ENCODE data around the gene CHST4. TPM values are rescaled to one million over a fixed set of nuclear protein-coding genes. Genes with fewer than 3 reads are reported as not detected.
A peak's percentile ranks its signal among the peaks of the same experiment; 100 is the strongest.

CHST4 gene
- total RNA-seq, 2 donors from 2014 or later = 1.9 to 3.2 TPM

GRCh38 chr16:71514476-71514875, 11.8 kb upstream of the CHST4 start:
- no peaks in the 10 kb centered on the region for H3K36me3 Mint-ChIP-seq (ENCODE audit: low read depth)
- WGBS, 2 experiments (ENCODE audit: insufficient coverage in 1 of 2, insufficient read length in 1 of 2) = 94 to 100% methylated on average over 6 to 7 of the region's 7 CpGs

DNA sequence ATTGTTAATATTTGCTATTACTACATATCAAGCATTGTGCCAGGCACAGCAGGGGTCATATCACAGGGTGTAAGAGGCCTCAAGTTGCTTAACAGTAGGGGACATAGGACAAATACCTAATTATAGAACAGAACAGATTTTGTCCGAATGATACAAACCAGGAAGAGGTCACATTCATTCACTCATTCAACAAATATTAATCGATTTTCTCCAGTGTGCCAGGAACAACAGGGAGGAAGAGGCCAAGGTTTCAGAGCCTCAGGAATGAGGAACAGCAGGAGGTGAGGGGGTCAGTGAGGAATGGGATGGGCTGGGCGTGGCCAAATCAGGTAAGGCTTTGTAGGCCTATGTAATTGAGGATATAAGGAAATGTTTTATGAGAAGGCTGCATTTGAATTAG, 11.2 kb upstream of the CHST4 start:
- H3K36me3 ChIP-seq (ENCODE audit: control insufficient read depth, insufficient read depth, low read length) = no peaks in the 10 kb centered on the region
- no peak for TF ChIP-seq CTCF (conservative IDR thresholded peaks at IDR 0.05)
- Mint-ChIP-seq H3K4me1 (no peaks in the 10 kb centered on the region), H3K27me3 (ENCODE audit: insufficient read depth) (peaks cover 2% of the 10 kb centered on the region), H3K36me3 (ENCODE audit: low read depth) (no peaks in the 10 kb centered on the region), H3K4me3 (no peak overlapping the region), H3K9me3 (peaks cover 20% of the 10 kb centered on the region), H3K27ac (no peak overlapping the region)
- DNase-seq = peak; percentile 61
- no peak overlapping the region for H3K27ac ChIP-seq (ENCODE audit: low read depth, low read length)
- H3K9me3 ChIP-seq (ENCODE audit: control insufficient read depth, low read length) = peaks cover 11% of the 10 kb centered on the region
- H3K4me1 ChIP-seq (ENCODE audit: control insufficient read depth, insufficient read depth, low read length) = no peaks in the 10 kb centered on the region
- no peaks in the 10 kb centered on the region for H3K27me3 ChIP-seq (ENCODE audit: control insufficient read depth, insufficient read depth, low read length, poor library complexity, severe bottlenecking)
- no peak overlapping the region for H3K9ac ChIP-seq (ENCODE audit: extremely low read depth, low read length, poor library complexity, severe bottlenecking)
- H3K4me3 ChIP-seq (ENCODE audit: low read length) = no peak overlapping the region
- 88 to 96% methylated on average over 2 to 3 of the region's 3 CpGs for WGBS, 2 experiments (ENCODE audit: insufficient coverage in 1 of 2, insufficient read length in 1 of 2)

More at GRCh38 chr16:71514476-71514875, 11.8 kb upstream of the CHST4 start:
- Mint-ChIP-seq H3K9me3 (peaks cover 20% of the 10 kb centered on the region), H3K4me1 (no peaks in the 10 kb centered on the region), H3K4me3 (no peak overlapping the region), H3K27me3 (ENCODE audit: insufficient read depth) (peaks cover 2% of the 10 kb centered on the region), H3K27ac (no peak overlapping the region)
- Histone ChIP-seq H3K4me1 (ENCODE audit: control insufficient read depth, insufficient read depth, low read length) (no peaks in the 10 kb centered on the region), H3K4me3 (ENCODE audit: low read length) (no peak overlapping the region), H3K27me3 (ENCODE audit: control insufficient read depth, insufficient read depth, low read length, poor library complexity, severe bottlenecking) (no peaks in the 10 kb centered on the region), H3K36me3 (ENCODE audit: control insufficient read depth, insufficient read depth, low read length) (no peaks in the 10 kb centered on the region), H3K27ac (ENCODE audit: low read depth, low read length) (no peak overlapping the region), H3K9me3 (ENCODE audit: control insufficient read depth, low read length) (peaks cover 11% of the 10 kb centered on the region), H3K9ac (ENCODE audit: extremely low read depth, low read length, poor library complexity, severe bottlenecking) (no peak overlapping the region)
- TF ChIP-seq CTCF (conservative IDR thresholded peaks at IDR 0.05) = no peak
- no peak for DNase-seq

- no peak overlapping the region for H3K27ac Mint-ChIP-seq
- peaks cover 15% of the 10 kb centered on the region for H3K4me1 Mint-ChIP-seq
- no peaks in the 10 kb centered on the region for H3K36me3 Mint-ChIP-seq (ENCODE audit: low read depth)
- no peak overlapping the region for H3K27ac ChIP-seq (ENCODE audit: low read depth, low read length)
- no peak overlapping the region for H3K4me3 ChIP-seq (ENCODE audit: low read length)
- peaks cover 9% of the 10 kb centered on the region for H3K27me3 Mint-ChIP-seq (ENCODE audit: insufficient read depth)
- peaks cover 3% of the 10 kb centered on the region for H3K4me1 ChIP-seq (ENCODE audit: control insufficient read depth, insufficient read depth, low read length)
- H3K9ac ChIP-seq (ENCODE audit: extremely low read depth, low read length, poor library complexity, severe bottlenecking) = no peak overlapping the region
- no peak for DNase-seq
- WGBS, 2 experiments (ENCODE audit: insufficient coverage in 1 of 2, insufficient read length in 1 of 2) = 92 to 93% methylated on average over 3 of the region's 3 CpGs
- no peaks in the 10 kb centered on the region for H3K9me3 ChIP-seq (ENCODE audit: control insufficient read depth, low read length)
- H3K9me3 Mint-ChIP-seq = no peaks in the 10 kb centered on the region
- no peaks in the 10 kb centered on the region for H3K36me3 ChIP-seq (ENCODE audit: control insufficient read depth, insufficient read depth, low read length)
- H3K4me3 Mint-ChIP-seq = no peak overlapping the region
- TF ChIP-seq CTCF (conservative IDR thresholded peaks at IDR 0.05) = no peak
- H3K27me3 ChIP-seq (ENCODE audit: control insufficient read depth, insufficient read depth, low read length, poor library complexity, severe bottlenecking) = no peaks in the 10 kb centered on the region
Measured at GRCh38 chr16:71520550-71520949, 5.7 kb upstream of the CHST4 start.
